ES-I3 (cell line): ENCODE measurements around the gene MAP2K5.
A peak's percentile ranks its signal among the peaks of the same experiment; 100 is the strongest.

Source experiments
- H3K36me3 ChIP-seq: 2 replicates; pipeline ENCODE4 v1.6.1; 2013; ENCODE audit warnings: mild to moderate bottlenecking, low read length, control low read depth, moderate library complexity; ENCODE audit not compliant: insufficient read depth
- H3K4me1 ChIP-seq: 2 replicates; pipeline ENCODE4 v1.6.1; 2013; ENCODE audit warnings: mild to moderate bottlenecking, control low read depth, low read length; ENCODE audit not compliant: insufficient read depth
- H3K9ac ChIP-seq: 2 replicates; pipeline ENCODE4 v1.6.1; 2013; ENCODE audit warnings: low read depth, mild to moderate bottlenecking, low read length, moderate library complexity
- H3K9me3 ChIP-seq: 2 replicates; pipeline ENCODE4 v1.6.1; 2013; ENCODE audit warnings: mild to moderate bottlenecking, low read length, moderate library complexity; ENCODE audit not compliant: control insufficient read depth, insufficient read depth

The MAP2K5 gene

DNA sequence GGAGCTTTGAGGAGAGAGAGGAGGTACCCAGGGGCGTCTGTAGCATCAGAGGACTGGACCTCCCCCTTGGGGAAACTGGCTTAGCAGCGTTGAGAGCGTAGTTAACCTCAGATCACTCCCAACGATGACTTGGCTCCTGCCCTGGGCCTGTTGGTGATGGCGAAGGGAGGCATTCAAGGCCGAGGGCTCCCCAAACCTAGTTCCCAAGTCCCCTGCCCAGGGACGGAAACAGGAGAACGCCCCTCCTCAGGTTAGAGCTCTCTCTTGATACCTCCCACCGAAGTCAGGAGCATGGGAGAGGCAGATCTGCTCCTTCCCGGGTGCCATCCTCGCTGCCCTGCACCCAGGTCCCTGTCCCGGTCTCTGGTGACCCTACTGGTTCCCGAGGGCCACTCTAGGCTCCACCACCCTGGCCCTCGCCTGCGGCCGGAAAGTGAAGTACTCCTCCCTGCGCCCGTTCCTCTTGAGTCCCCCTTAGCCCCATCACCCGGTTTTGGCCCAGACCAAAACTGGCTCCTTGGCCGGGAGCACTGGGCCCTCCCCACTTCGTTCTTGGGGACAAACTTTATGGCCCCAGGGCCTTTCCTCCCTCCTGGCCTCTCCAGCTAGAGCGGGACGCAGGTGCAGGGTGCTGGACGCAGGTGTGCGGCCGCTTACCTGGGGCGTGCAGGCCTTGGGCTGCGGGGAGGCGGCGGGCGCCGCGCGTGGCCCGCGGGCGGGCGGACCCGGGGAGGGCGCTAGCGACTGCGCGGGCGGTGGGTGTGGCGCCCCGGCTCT is 280.2 kb downstream of the MAP2K5 start:
- H3K9ac ChIP-seq, result no peak overlapping the region
- H3K36me3 ChIP-seq, result no peaks in the 10 kb centered on the region
- H3K4me1 ChIP-seq, result peaks cover 4% of the 10 kb centered on the region; the same call in 1 of the 2 replicates
- no peaks in the 10 kb centered on the region for H3K9me3 ChIP-seq

- Histone ChIP-seq H3K36me3 (no peaks in the 10 kb centered on the region), H3K9me3 (no peaks in the 10 kb centered on the region), H3K4me1 (peaks cover 4% of the 10 kb centered on the region; the same call in 1 of the 2 replicates), H3K9ac (peak overlapping the region; percentile 1; the same call in 1 of the 2 replicates)
Observed at GRCh38 chr15:67823314-67824196, 281.1 kb downstream of the MAP2K5 start.

DNA sequence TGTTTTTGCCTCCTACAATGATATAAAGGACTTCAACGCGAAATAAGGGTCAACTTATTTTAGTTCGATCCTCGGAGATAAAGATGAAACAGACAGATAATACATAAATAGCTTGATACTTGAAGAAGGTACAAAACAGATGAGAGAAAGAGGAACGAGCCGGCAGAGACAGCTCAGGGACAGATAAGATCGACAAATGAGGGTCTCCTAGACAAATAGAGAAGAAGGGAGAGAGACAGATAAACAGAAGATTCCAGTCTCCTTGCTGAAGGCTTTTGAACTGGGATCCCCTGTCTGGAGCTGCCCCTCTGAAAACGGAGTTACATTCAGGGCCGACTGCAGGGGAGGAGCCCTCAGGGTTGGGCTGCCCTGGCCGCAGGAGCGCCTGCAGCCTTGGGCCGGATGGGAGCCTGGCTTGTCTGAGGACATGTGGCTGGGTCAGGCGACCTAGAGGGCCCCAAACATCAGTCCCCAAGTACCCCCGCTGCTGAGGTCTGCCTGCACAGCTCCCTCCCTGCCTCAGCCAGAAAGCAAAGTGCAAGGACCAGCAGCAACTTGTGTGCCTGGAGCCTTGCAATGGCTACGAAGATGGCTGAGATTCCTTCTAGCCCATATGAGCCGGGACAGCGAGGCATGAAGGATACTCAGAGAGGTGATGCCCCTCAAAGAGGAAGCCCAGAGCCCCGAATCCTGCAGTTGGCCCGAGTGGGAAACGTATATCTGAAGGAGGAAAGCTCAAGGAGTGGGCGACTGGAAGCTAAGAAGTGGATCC is 281.9 kb downstream of the MAP2K5 start:
- peaks cover 4% of the 10 kb centered on the region; the same call in 1 of the 2 replicates for H3K4me1 ChIP-seq
- H3K9ac ChIP-seq, result peak overlapping the region; percentile 1; the same call in 1 of the 2 replicates
- no peaks in the 10 kb centered on the region for H3K9me3 ChIP-seq
- no peaks in the 10 kb centered on the region for H3K36me3 ChIP-seq

DNA sequence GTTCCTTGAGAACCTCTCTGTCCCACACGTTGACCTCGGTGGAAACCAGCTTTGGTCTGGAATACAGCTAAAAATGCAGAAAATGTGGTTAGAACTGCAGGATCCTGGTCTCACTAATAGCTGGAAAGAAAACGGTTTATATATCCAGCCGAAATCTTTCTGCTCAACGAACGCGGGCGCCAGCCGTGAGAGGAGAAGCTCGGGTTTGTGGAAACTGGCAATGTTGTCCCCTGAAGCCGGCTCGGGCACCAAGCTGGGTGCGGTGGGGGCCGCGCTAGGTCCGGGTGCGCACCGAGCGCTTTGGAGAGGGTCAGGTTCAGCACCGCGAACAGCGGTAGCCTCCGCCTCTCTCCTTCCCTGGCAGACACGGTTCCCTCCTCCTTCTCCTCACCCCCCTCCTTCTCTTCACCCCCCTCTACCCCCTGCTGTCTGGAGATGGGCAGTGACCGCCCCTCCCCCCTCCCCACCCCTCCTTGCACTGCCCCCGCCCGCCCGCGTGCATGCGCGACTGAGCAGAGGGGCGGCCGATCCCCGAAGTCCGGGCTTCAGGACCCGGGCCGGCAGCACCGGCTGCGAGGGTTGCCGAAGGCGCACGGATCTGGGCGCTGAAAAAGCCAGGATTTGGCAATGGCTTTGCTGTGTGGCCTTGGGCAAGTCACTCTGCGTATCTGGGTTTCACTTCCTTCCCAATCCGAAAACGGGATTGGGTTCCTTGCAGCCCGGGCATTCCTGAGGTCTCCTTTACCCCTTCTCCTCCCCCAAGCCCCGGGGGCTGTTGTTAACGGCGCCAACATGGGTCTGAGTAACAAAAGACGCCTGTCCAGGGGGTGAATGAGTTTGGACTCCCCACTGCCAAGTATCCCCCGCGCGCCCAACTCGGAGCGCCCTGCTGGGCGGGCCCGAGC is 282.7 kb downstream of the MAP2K5 start, which contains the start of gene SKOR1:
TSS of gene SKOR1 (plus strand) at position 534 of the 905 bp plus-strand sequence. CDS start at position 628, 94 bp downstream.
- Histone ChIP-seq H3K4me1 (peaks cover 4% of the 10 kb centered on the region; the same call in 1 of the 2 replicates), H3K9ac (peak within 1 kb of the TSS; percentile 6; the same call in 1 of the 2 replicates), H3K9me3 (no peaks in the 10 kb centered on the region), H3K36me3 (no peaks in the 10 kb centered on the region)

DNA sequence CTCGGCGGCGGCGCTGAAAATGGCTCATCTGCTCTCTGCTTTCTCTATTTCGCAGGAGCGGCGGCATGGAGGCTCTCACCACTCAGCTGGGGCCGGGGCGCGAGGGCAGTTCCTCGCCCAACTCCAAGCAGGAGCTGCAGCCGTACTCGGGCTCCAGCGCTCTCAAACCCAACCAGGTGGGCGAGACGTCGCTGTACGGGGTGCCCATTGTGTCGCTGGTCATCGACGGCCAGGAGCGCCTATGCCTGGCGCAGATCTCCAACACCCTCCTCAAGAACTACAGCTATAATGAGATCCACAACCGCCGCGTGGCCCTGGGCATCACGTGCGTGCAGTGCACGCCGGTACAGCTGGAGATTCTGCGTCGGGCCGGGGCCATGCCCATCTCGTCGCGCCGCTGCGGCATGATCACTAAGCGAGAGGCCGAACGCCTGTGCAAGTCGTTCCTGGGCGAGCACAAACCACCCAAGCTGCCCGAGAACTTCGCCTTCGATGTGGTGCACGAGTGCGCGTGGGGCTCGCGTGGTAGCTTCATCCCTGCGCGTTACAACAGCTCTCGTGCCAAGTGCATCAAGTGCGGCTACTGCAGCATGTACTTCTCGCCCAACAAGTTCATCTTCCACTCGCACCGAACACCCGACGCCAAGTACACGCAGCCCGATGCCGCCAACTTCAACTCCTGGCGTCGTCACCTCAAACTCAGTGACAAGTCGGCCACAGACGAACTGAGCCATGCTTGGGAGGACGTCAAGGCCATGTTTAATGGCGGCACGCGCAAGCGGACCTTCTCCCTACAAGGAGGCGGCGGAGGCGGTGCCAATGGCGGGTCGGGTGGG is 283.6 kb downstream of the MAP2K5 start:
- Histone ChIP-seq H3K9me3 (no peaks in the 10 kb centered on the region), H3K4me1 (peaks cover 6% of the 10 kb centered on the region), H3K9ac (peak overlapping the region; percentile 6; the same call in 1 of the 2 replicates), H3K36me3 (no peaks in the 10 kb centered on the region)

DNA sequence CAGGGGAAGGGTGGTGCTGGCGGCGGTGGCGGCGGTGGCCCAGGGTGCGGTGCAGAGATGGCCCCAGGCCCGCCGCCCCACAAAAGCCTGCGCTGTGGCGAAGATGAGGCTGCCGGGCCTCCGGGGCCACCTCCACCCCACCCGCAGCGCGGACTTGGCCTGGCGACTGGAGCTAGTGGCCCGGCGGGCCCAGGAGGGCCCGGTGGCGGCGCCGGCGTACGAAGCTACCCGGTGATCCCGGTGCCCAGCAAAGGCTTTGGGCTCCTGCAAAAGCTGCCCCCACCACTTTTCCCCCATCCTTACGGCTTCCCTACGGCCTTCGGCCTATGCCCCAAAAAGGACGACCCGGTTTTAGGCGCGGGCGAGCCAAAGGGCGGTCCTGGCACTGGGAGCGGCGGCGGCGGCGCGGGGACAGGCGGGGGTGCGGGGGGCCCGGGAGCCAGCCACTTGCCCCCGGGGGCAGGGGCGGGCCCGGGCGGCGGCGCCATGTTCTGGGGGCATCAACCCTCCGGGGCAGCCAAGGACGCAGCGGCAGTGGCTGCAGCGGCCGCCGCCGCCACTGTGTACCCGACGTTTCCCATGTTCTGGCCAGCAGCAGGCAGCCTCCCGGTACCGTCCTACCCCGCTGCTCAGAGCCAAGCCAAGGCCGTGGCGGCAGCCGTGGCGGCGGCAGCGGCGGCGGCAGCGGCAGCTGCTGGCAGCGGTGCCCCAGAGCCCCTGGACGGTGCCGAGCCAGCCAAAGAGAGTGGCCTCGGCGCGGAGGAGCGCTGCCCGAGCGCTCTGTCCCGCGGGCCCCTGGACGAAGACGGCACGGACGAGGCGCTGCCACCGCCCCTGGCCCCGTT is 284.4 kb downstream of the MAP2K5 start:
- Histone ChIP-seq H3K4me1 (peaks cover 8% of the 10 kb centered on the region), H3K36me3 (no peaks in the 10 kb centered on the region), H3K9me3 (no peaks in the 10 kb centered on the region), H3K9ac (no peak overlapping the region; the same call in 1 of the 2 replicates)

- no peak overlapping the region; the same call in 1 of the 2 replicates for H3K9ac ChIP-seq
- H3K4me1 ChIP-seq, result peaks cover 10% of the 10 kb centered on the region
- no peaks in the 10 kb centered on the region for H3K36me3 ChIP-seq
- H3K9me3 ChIP-seq, result no peaks in the 10 kb centered on the region
Observed at GRCh38 chr15:67827562-67828277, 285.2 kb downstream of the MAP2K5 start.

DNA sequence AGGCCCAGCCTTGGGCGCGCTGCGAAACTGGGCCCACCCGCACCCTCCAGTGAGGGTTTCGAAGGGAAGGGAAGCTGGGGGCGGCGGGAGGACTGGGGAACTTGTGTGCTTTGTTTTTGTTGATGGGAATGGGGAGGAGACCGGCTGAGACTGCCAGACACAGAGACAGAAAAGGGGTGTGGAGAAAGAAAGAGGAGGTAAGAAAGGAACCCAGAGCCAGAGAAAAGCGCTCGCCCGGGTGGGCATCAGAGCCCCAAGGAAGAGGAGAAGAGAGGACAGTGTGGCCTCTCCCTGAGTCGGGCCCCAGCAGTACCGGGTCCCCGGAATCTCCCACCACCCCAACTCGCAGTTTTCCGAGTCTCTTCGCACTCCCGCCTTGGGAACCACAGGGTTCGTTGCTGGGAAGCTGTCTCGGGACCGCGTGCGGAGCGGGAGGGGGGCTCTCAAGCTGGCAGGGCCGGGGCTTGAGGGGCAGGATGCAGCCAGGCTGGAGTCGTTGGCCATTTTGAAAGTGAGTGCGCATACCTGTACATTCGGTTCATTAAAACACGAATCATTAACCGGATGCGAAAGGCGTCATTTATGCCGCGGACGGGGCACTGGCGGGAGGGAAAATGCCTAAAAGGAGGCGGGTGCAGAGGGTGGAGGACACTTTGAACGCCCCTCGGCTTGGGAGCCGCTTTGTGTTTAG is 285.9 kb downstream of the MAP2K5 start:
- no peaks in the 10 kb centered on the region for H3K9me3 ChIP-seq
- peak overlapping the region; percentile 19; the same call in 1 of the 2 replicates for H3K9ac ChIP-seq
- peaks cover 10% of the 10 kb centered on the region for H3K4me1 ChIP-seq
- H3K36me3 ChIP-seq, result no peaks in the 10 kb centered on the region

DNA sequence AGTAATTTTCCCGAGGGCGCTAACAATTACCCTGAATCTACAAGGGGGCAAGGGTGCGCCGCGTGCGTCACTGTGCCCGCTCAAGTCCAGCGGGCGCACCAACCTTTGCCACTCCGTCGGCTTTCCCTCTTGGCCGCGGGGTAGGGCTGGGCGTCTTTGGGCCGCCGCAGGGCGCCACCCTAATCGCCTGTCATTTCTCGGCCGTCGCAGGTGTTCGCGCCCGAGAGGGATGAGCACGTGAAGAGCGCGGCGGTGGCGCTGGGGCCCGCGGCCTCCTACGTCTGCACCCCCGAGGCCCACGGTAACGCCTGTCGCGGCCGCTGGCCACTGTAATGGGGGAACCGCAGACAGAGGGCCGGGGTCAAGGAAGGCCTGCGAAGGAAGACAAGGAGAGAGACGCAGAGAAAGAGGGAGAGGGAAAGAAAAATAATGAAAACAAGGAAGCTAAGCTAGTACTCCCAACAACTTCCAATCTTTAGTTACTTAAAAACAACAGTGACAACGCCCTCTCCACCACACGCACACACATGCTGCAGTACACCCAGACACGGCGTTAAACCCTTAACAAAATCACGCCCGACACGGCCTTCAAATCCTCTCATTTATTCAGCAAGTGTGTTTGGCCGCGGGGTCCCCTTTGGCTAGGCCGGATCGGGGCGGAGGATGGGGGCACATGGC is 286.6 kb downstream of the MAP2K5 start:
- H3K4me1 ChIP-seq, result peaks cover 10% of the 10 kb centered on the region
- H3K9ac ChIP-seq, result peak overlapping the region; percentile 19; the same call in 1 of the 2 replicates
- H3K36me3 ChIP-seq, result no peaks in the 10 kb centered on the region
- no peaks in the 10 kb centered on the region for H3K9me3 ChIP-seq

- Histone ChIP-seq H3K9ac (no peak overlapping the region; the same call in 1 of the 2 replicates), H3K9me3 (no peaks in the 10 kb centered on the region), H3K4me1 (peaks cover 8% of the 10 kb centered on the region), H3K36me3 (no peaks in the 10 kb centered on the region)
Observed at GRCh38 chr15:67829647-67830504, 287.4 kb downstream of the MAP2K5 start.
